ENCODE data around the gene ST3GAL5. TPM values are rescaled to one million over a fixed set of nuclear protein-coding genes. Genes with fewer than 3 reads are reported as not detected.

ST3GAL5 gene
- total and polyA plus RNA-seq, 10 donors = 18.7 to 124 (median 74.1) TPM

- WGBS, 5 donors = 68 to 78% (median 75%) methylated on average over 9 of the region's 9 CpGs
- Histone ChIP-seq H3K4me3 (no peak overlapping the region), H3K4me1 (peaks cover 16 to 80% (median 54%) of the 10 kb centered on the region in 6 donors), H3K9me3 (peaks cover 2 to 20% (median 11%) of the 10 kb centered on the region in 8 donors), H3K36me3 (peaks cover 0 to 23% (median 12%) of the 10 kb centered on the region in 6 donors), H3K27me3 (replicated peaks in 1 of 7) (no peaks in the 10 kb centered on the region), H3K27ac (peak overlapping the region in 5 of 8 donors; percentile 29 to 58 (median 40))
- DNase-seq = no peak
- intact Hi-C loops (cut with DNase I; ENCODE audit: low total_unique reads) = no loop called here
- TF ChIP-seq POLR2AphosphoS5 (IDR thresholded peaks at IDR 0.05) (no peak), CTCF (IDR thresholded peaks at IDR 0.05 in 8 of 11, conservative IDR thresholded peaks at IDR 0.05 in 3 of 11) (no peak), POLR2A (IDR thresholded peaks at IDR 0.05) (no peak)
Observed at GRCh38 chr2:85878719-85879370, 9.9 kb downstream of the ST3GAL5 start.

GRCh38 chr2:85875350-85876050, 13.3 kb downstream of the ST3GAL5 start:
- Histone ChIP-seq H3K27me3 (replicated peaks in 1 of 7) (no peaks in the 10 kb centered on the region), H3K4me1 (peaks cover 16 to 98% (median 52%) of the 10 kb centered on the region in 6 donors), H3K27ac (peak overlapping the region in 5 of 8 donors; percentile 10 to 62 (median 57)), H3K9me3 (no peaks in the 10 kb centered on the region), H3K36me3 (peaks cover 0 to 13% (median 0%) of the 10 kb centered on the region in 6 donors), H3K4me3 (peak overlapping the region in 1 of 8 donors; percentile 3)
- no peak for DNase-seq
- 40 to 53% (median 46%) methylated on average over 8 of the region's 8 CpGs for WGBS, 5 donors
- TF ChIP-seq POLR2A (IDR thresholded peaks at IDR 0.05) (no peak), POLR2AphosphoS5 (IDR thresholded peaks at IDR 0.05) (no peak), CTCF (IDR thresholded peaks at IDR 0.05 in 8 of 11, conservative IDR thresholded peaks at IDR 0.05 in 3 of 11) (no peak)
- intact Hi-C loops (cut with DNase I; ENCODE audit: low total_unique reads) = no loop called here

- DNase-seq = no peak
- Histone ChIP-seq H3K9me3 (no peaks in the 10 kb centered on the region), H3K36me3 (peaks cover 0 to 30% (median 4%) of the 10 kb centered on the region in 6 donors), H3K27ac (peak overlapping the region in 2 of 8 donors; percentile 4 to 15), H3K4me3 (no peak overlapping the region), H3K27me3 (replicated peaks in 1 of 7) (no peaks in the 10 kb centered on the region), H3K4me1 (peaks cover 4 to 98% (median 42%) of the 10 kb centered on the region in 6 donors)
- TF ChIP-seq POLR2A (IDR thresholded peaks at IDR 0.05) (no peak), CTCF (IDR thresholded peaks at IDR 0.05 in 8 of 11, conservative IDR thresholded peaks at IDR 0.05 in 3 of 11) (peak in 2 of 11 experiments; percentile 21 to 22), POLR2AphosphoS5 (IDR thresholded peaks at IDR 0.05) (no peak)
- intact Hi-C loops (cut with DNase I; ENCODE audit: low total_unique reads) = no loop called here
- 89 to 98% (median 91%) methylated on average over 4 of the region's 4 CpGs for WGBS, 5 donors
Observed at GRCh38 chr2:85873679-85874078, 15.1 kb downstream of the ST3GAL5 start.
